Right lobe of liver (tissue), 6 donors: ENCODE results near the gene PLCB4. TPM values are rescaled to one million over a fixed set of nuclear protein-coding genes. Genes with fewer than 3 reads are reported as not detected.

Experiments used
- ATAC-seq, 4 donors: fragments of 200-7000 bp; cut with Tn5 transposase; one replicate each; pipeline ENCODE4 v1.9.1; 2020; ENCODE audit warnings: mild to moderate bottlenecking in 4 of 4, moderate library complexity in 4 of 4
- DNase-seq, 3 donors: peaks; one replicate each; pipeline ENCODE4 v3.0.0-alpha.2; 2020
- H3K27ac ChIP-seq, 3 donors: fragments of 200-600 bp; one replicate each; pipeline ENCODE4 v1.8.0; 2022
- H3K27me3 ChIP-seq, 2 donors: fragments of 200-600 bp; one replicate each; pipeline ENCODE4 v1.8.0; 2022
- H3K36me3 ChIP-seq, 4 donors: fragments of 200-600 bp; sonication (generic) in 1 of 4; one replicate each; pipeline versions ENCODE4 v1.5.1 to v1.8.0; 2017 to 2022; ENCODE audit warnings: control low read depth in 1 of 4
- H3K4me1 ChIP-seq, 4 donors: fragments of 200-600 bp; sonication (generic) in 1 of 4; one replicate each; pipeline versions ENCODE4 v1.5.1 to v1.8.0; 2017 to 2022; ENCODE audit warnings: control low read depth in 1 of 4
- H3K4me3 ChIP-seq, 3 donors: fragments of 200-600 bp; one replicate each; pipeline ENCODE4 v1.8.0; 2022
- H3K9me3 ChIP-seq, 4 donors: fragments of 200-600 bp; sonication (generic) in 1 of 4; one replicate each; pipeline versions ENCODE4 v1.5.1 to v1.8.0; 2017 to 2022; ENCODE audit warnings: control low read depth in 1 of 4
- CTCF ChIP-seq, 4 donors: fragments of 200-600 bp in 3 of 4; fragments of 450-650 bp in 1 of 4; IDR thresholded peaks; one replicate each; pipeline versions ENCODE4 v1.5.1 to v1.8.0; 2016 to 2022; ENCODE audit warnings: antibody characterized with exemption in 4 of 4, mild to moderate bottlenecking in 2 of 4
- POLR2A ChIP-seq: fragments of 450-650 bp; IDR thresholded peaks from one replicate; pipeline ENCODE4 v1.6.1; 2017; ENCODE audit warnings: antibody characterized with exemption, mild to moderate bottlenecking
- WGBS: methylation state at CpG from one replicate; pipeline ENCODE4 v1.1.6; 2018; ENCODE audit warnings: low coverage, low lambda C conversion rate; ENCODE audit not compliant: insufficient coverage; ENCODE audit errors: missing lambda C conversion rate; 5-methylcytosine and 5-hydroxymethylcytosine counted together
- intact Hi-C, 2 donors: fragments of 100-400 bp; cut with DNase I; formaldehyde crosslinking; loops; one replicate each; pipeline versions ENCODE4 v1.11.2 to v1.14.1; 2022
- total RNA-seq, 6 experiments: library from RNA; depleted of rRNA in 2 of 6; stranded (reverse); fragments of >200 nt in 2 of 6; fragmentation: NEBNext Ultra II Directional in 3 of 6; extraction: Animal tissue kit (Norgen Biotek cat#: 25700) in 3 of 6; gene quantifications; one replicate each; pipeline versions ENCODE4 v1.1.0 to v1.2.4, GENCODE V29; 2016 to 2023
- donor health status: DM: no; HTN: yes; CAD: no.
- donor health status: DM: no; HTN: no; CAD: no.
- donor health status: DM: no; HTN: no; CAD: no.
- donor health status: DM: no; HTN: yes; CAD: no.
- donor health status: DM: no; HTN: yes; CAD: no.

The PLCB4 gene
- total RNA-seq, 6 experiments from 2014 or later = 0.04 to 0.20 (median 0.15) TPM

DNA sequence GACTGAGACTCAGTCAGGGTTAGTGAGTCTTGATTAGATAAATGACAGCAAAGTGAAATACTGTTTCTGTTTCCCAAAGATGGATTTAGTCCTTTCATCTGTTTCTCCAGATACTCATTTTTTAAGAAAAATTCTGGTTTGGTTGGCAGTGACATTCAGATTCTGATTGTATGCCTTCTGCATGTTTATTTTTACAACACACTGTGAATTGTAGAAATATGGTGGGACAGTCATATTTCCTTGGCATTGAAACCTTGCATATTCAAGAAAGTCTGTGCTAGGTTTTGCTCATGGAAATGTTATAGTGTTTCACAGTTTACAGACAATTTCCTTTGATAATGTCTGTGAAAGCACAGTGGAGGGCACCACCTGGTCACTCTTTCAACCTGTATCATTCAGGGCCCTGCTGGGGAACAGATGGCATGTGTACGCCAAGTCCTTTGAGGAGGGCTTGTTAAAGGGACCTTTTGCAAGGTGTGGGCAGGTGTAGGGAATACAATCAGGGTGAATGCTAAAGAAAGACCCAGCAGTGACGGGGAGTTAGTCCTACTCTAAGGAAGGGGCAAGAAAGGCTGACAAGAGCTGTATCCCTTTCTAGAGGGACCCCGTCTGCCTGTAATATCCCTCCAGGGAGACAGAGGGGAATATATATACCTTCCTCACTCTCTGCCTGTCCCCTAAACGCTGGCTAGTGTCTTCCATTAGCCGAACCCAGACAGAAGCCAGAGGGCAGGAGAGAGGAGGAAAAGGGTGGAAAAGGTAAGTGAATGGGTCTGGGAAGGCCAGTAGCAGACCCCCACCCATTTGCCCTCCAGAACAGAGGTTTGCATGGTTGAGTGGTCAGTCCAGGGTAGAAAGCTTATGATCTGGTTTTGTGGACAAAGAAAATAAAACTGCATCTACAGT is 10.2 kb downstream of the PLCB4 start:
- H3K4me1 ChIP-seq = no peaks in the 10 kb centered on the region
- H3K4me3 ChIP-seq = no peak overlapping the region
- WGBS = 27% methylated on average over 5 of the region's 5 CpGs
- intact Hi-C loops = no loop called here
- H3K27me3 ChIP-seq = no peaks in the 10 kb centered on the region
- DNase-seq = no peak
- no peak overlapping the region for H3K27ac ChIP-seq
- H3K36me3 ChIP-seq = no peaks in the 10 kb centered on the region
- ATAC-seq = no peak
- H3K9me3 ChIP-seq = no peaks in the 10 kb centered on the region
- TF ChIP-seq CTCF (IDR thresholded peaks at IDR 0.05) (no peak), POLR2A (no peak)

GRCh38 chr20:9081423-9081966 is 12.6 kb downstream of the PLCB4 start:
- TF ChIP-seq CTCF (IDR thresholded peaks at IDR 0.05) (no peak), POLR2A (no peak)
- DNase-seq (no peak), ATAC-seq (no peak)
- WGBS = 39% methylated on average over 1 of the region's 1 CpG
- no peak overlapping the region for H3K4me3 ChIP-seq
- no peaks in the 10 kb centered on the region for H3K9me3 ChIP-seq
- intact Hi-C loops = no loop called here
- no peaks in the 10 kb centered on the region for H3K36me3 ChIP-seq
- no peak overlapping the region for H3K27ac ChIP-seq
- no peaks in the 10 kb centered on the region for H3K4me1 ChIP-seq
- H3K27me3 ChIP-seq = no peaks in the 10 kb centered on the region

- intact Hi-C loops = no loop called here
Measured at GRCh38 chr20:9082741-9083140, 13.9 kb downstream of the PLCB4 start.

DNA sequence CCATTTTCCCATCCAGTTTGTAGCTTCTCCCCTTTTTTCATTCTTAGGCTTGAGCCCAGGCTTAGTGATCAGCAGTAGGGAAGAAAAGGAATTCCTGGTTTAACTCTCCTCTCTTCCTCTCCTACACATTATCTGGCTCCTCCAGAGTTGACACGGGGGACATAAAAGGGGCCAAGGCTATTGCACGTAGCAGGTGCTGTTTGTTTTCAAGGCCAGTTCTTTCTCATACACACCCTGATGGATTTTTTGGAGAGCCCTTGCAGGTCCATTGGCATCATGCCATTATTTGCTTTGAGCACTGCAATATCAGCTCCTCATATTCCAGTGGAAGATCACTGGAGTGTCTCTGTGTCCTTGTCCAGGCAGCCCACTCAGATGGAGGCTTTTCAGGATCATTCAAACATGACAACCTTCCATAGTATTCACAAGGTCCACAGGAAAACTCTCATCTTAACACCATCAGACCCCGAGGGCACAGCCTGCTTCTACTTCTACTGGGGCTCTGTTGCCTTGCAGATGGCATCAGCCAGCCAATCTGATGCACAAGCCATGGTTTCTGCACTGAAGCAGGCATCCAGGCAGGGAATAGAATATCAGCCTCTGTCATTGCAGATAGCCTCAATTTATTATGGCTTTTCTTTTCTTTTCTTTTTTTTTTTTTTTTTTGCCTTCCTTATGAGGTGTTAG is 18.8 kb downstream of the PLCB4 start:
- intact Hi-C loops = no loop called here
- WGBS = 45% methylated on average over 3 of the region's 3 CpGs
- Histone ChIP-seq H3K4me1 (no peaks in the 10 kb centered on the region), H3K36me3 (no peaks in the 10 kb centered on the region), H3K27ac (no peak overlapping the region), H3K9me3 (no peaks in the 10 kb centered on the region), H3K4me3 (no peak overlapping the region), H3K27me3 (no peaks in the 10 kb centered on the region)
- TF ChIP-seq CTCF (IDR thresholded peaks at IDR 0.05) (no peak), POLR2A (no peak)
- ATAC-seq (no peak), DNase-seq (no peak)

More at GRCh38 chr20:9082741-9083140, 13.9 kb downstream of the PLCB4 start:
- H3K4me3 ChIP-seq = no peak overlapping the region
- TF ChIP-seq CTCF (IDR thresholded peaks at IDR 0.05) (no peak), POLR2A (no peak)
- ATAC-seq = no peak
- no peak for DNase-seq
- no peaks in the 10 kb centered on the region for H3K9me3 ChIP-seq
- no peak overlapping the region for H3K27ac ChIP-seq
- no peaks in the 10 kb centered on the region for H3K4me1 ChIP-seq
- no peaks in the 10 kb centered on the region for H3K27me3 ChIP-seq
- no peaks in the 10 kb centered on the region for H3K36me3 ChIP-seq
